ENCODE data around the gene ZNF446. TPM values are rescaled to one million over a fixed set of nuclear protein-coding genes. Genes with fewer than 3 reads are reported as not detected.

Gene ZNF446
- total RNA-seq = 19.0 TPM

GRCh38 chr19:58475714-58476497 is at the start of gene ZNF446:
Gene ZNF446, plus strand, starts transcription at chr19:58476352. Its CDS starts 867 bp downstream, at chr19:58477219.

GRCh38 chr19:58439576-58440554 is 36.3 kb upstream of the ZNF446 start, which contains the start of gene ZNF132:
Gene ZNF132, minus strand, starts transcription at chr19:58440153. Its CDS starts 332 bp downstream, at chr19:58439821.

GRCh38 chr19:58451358-58452101 is 24.6 kb upstream of the ZNF446 start, which contains the start of gene ZNF324B:
Gene ZNF324B, plus strand, starts transcription at chr19:58451622. Its CDS starts 2,080 bp downstream, at chr19:58453702.

GRCh38 chr19:58466760-58467589 is 9.2 kb upstream of the ZNF446 start, which contains the start of gene ZNF324:
Gene ZNF324, plus strand, starts transcription at chr19:58467080. Its CDS starts 2,106 bp downstream, at chr19:58469186.

GRCh38 chr19:58511353-58512208 is 35.4 kb downstream of the ZNF446 start, which contains the start of gene SLC27A5:
Gene SLC27A5, minus strand, starts transcription at chr19:58511992. Its CDS starts 37 bp downstream, at chr19:58511955.

GRCh38 chr19:58519355-58520256 is 43.5 kb downstream of the ZNF446 start, which contains the start of gene ZBTB45:
Gene ZBTB45, minus strand, starts transcription at chr19:58519810. Its CDS starts 2,137 bp downstream, at chr19:58517673.

Other genes with a start within 250 kb of the ZNF446 start
- gene ZNF544, start 247.4 kb upstream of the ZNF446 start, total RNA-seq = 105 TPM
- gene ZNF8, start 197.4 kb upstream of the ZNF446 start, total RNA-seq = 21.1 TPM
- gene ERVK3-1, start 171.0 kb upstream of the ZNF446 start, total RNA-seq = 37.8 TPM
- gene ZSCAN22, start 149.4 kb upstream of the ZNF446 start, total RNA-seq = 4.1 TPM
- gene A1BG, start 122.9 kb upstream of the ZNF446 start, total RNA-seq = 6.0 TPM
- gene ZNF497, start 113.6 kb upstream of the ZNF446 start, total RNA-seq = 8.7 TPM
- gene ZNF837, start 95.3 kb upstream of the ZNF446 start, total RNA-seq = 4.4 TPM
- gene RPS5, start 89.1 kb upstream of the ZNF446 start, total RNA-seq = 834 TPM
- gene RNF225, start 80.7 kb upstream of the ZNF446 start, total RNA-seq = not detected
- 20.0 TPM for gene ZNF584, start 67.7 kb upstream of the ZNF446 start, total RNA-seq
- gene ZNF132, start 36.2 kb upstream of the ZNF446 start, total RNA-seq = 13.2 TPM
- 19.1 TPM for gene ZNF324B, start 24.7 kb upstream of the ZNF446 start, total RNA-seq
- 35.8 TPM for gene ZNF324, start 9.3 kb upstream of the ZNF446 start, total RNA-seq
- 4.9 TPM for gene SLC27A5, start 35.6 kb downstream of the ZNF446 start, total RNA-seq
- gene ZBTB45, start 43.5 kb downstream of the ZNF446 start, total RNA-seq = 7.4 TPM
- 264 TPM for gene TRIM28, start 67.7 kb downstream of the ZNF446 start, total RNA-seq
- gene CHMP2A, start 78.8 kb downstream of the ZNF446 start, total RNA-seq = 71.1 TPM
- gene UBE2M, start 82.3 kb downstream of the ZNF446 start, total RNA-seq = 40.4 TPM
- gene MZF1, start 97.0 kb downstream of the ZNF446 start, total RNA-seq = 35.8 TPM

Data from camera-type eye (tissue), 1 donor.